Keratinocyte (primary cell): ENCODE measurements around the gene TAPBP. TPM values are rescaled to one million over a fixed set of nuclear protein-coding genes. Genes with fewer than 3 reads are reported as not detected.

Source experiments
- DNase-seq: peaks from one replicate; pipeline ENCODE4 v3.0.0-alpha.2; 2011; ENCODE audit warnings: low read depth, missing footprints, low spot score
- FAIRE-seq: peaks from 2 replicates; lab custom pipeline; 2011; peaks lifted over from hg19 to GRCh38; lab: Jason Lieb, UNC
- H2AFZ ChIP-seq: 2 replicates; pipeline ENCODE4 v1.6.0; 2012; ENCODE audit warnings: low read length, control low read depth, inconsistent platforms; ENCODE audit not compliant: control insufficient read depth
- H3K27ac ChIP-seq: 2 replicates; pipeline ENCODE4 v1.5.1; 2011; ENCODE audit warnings: low read length; ENCODE audit not compliant: control insufficient read depth, insufficient read depth
- H3K27me3 ChIP-seq: 3 replicates; pipeline ENCODE4 v1.6.0; 2011; ENCODE audit warnings: low read length; ENCODE audit not compliant: control insufficient read depth, insufficient read depth; ENCODE audit errors: extremely low read depth
- H3K36me3 ChIP-seq, 2 experiments: 2 replicates in 1 of 2; 3 replicates in 1 of 2; pipeline ENCODE4 v1.5.1; 2011; ENCODE audit warnings: low read length in 2 of 2, mild to moderate bottlenecking in 1 of 2; ENCODE audit not compliant: control insufficient read depth in 2 of 2, insufficient read depth in 2 of 2; ENCODE audit errors: extremely low read depth in 1 of 2
- H3K4me1 ChIP-seq: 3 replicates; pipeline ENCODE4 v1.5.1; 2011; ENCODE audit warnings: low read length; ENCODE audit not compliant: control insufficient read depth, insufficient read depth; ENCODE audit errors: extremely low read depth
- H3K4me2 ChIP-seq: 3 replicates; pipeline ENCODE4 v1.6.0; 2011; ENCODE audit warnings: low read depth, low read length; ENCODE audit not compliant: control insufficient read depth, insufficient read depth; ENCODE audit errors: extremely low read depth
- H3K4me3 ChIP-seq, 3 experiments: fragments of 200-600 bp in 1 of 3; sonication (generic) in 1 of 3; 2 replicates in 2 of 3; 3 replicates in 1 of 3; pipeline ENCODE4 v1.5.1; 2011 to 2016; ENCODE audit warnings: low read length in 3 of 3, mild to moderate bottlenecking in 3 of 3, control low read depth in 2 of 3, inconsistent platforms in 1 of 3, low read depth in 1 of 3, mixed read lengths in 1 of 3, mixed run types in 1 of 3, moderate library complexity in 1 of 3; ENCODE audit not compliant: control insufficient read depth in 2 of 3, insufficient read depth in 2 of 3; ENCODE audit errors: extremely low read depth in 1 of 3
- H3K79me2 ChIP-seq: 2 replicates; pipeline ENCODE4 v1.6.0; 2012; ENCODE audit warnings: low read length; ENCODE audit not compliant: control insufficient read depth, insufficient read depth
- H3K9ac ChIP-seq: 3 replicates; pipeline ENCODE4 v1.6.0; 2011; ENCODE audit warnings: low read length; ENCODE audit not compliant: control insufficient read depth, insufficient read depth; ENCODE audit errors: extremely low read depth
- H3K9me1 ChIP-seq: 3 replicates; pipeline ENCODE4 v1.6.0; 2011; ENCODE audit warnings: low read length; ENCODE audit not compliant: control insufficient read depth, insufficient read depth; ENCODE audit errors: extremely low read depth
- H3K9me3 ChIP-seq: 2 replicates; pipeline ENCODE4 v1.5.1; 2012; ENCODE audit warnings: low read depth, low read length; ENCODE audit not compliant: control insufficient read depth
- H4K20me1 ChIP-seq: 3 replicates; pipeline ENCODE4 v1.6.0; 2011; ENCODE audit warnings: low read length; ENCODE audit not compliant: control insufficient read depth, insufficient read depth; ENCODE audit errors: extremely low read depth
- CTCF ChIP-seq, 3 experiments: IDR thresholded peaks in 1 of 3; conservative IDR thresholded peaks in 1 of 3; optimal IDR thresholded peaks in 1 of 3; 2 replicates in 2 of 3; 3 replicates in 1 of 3; pipeline versions ENCODE3 to v1.5.1; 2011; ENCODE audit warnings: low read length in 3 of 3, mild to moderate bottlenecking in 3 of 3, moderate library complexity in 2 of 3, control low read depth in 1 of 3, inconsistent platforms in 1 of 3; ENCODE audit not compliant: insufficient read depth in 2 of 3; ENCODE audit errors: extremely low read depth in 1 of 3
- EZH2 ChIP-seq: IDR thresholded peaks from one replicate; pipeline ENCODE4 v1.6.1; 2012; ENCODE audit warnings: inconsistent platforms, mild to moderate bottlenecking, low read length, moderate library complexity
- dilution Hi-C: fragments of 300-500 bp; cut with MboI; formaldehyde crosslinking; loops from one replicate; pipeline ENCODE4 v1.7.0; 2020; ENCODE audit warnings: low sequenced_read_pairs; ENCODE audit not compliant: extremely low pct_ligation_motif_present
- polyA plus RNA-seq, 5 experiments: library from polyadenylated mRNA; depleted of rRNA in 3 of 5; stranded (reverse) in 3 of 5; stranded (forward) in 1 of 5; unstranded in 1 of 5; fragments of >200 nt; gene quantifications; 1 replicate in 1 of 5; 2 replicates in 3 of 5; 3 replicates in 1 of 5; pipeline versions ENCODE4 v1.2.1 to v1.2.3, GENCODE V29; 2011 to 2012; ENCODE audit warnings: missing spikeins in 2 of 5, low read depth in 1 of 5, low replicate concordance in 1 of 5

TAPBP gene
- polyA plus RNA-seq, 1 donor (not counting 4 experiments of a cell fraction or from before 2014, with no cell fraction given), result 22.2 TPM

GRCh38 chr6:33314943-33315792 is 1.3 kb upstream of the TAPBP start:
- Histone ChIP-seq H3K4me3 (peak overlapping the region; percentile 69 to 95 (median 95)), H3K4me2 (peak overlapping the region; percentile 76), H3K9me1 (no peaks in the 10 kb centered on the region), H3K27me3 (no peaks in the 10 kb centered on the region), H4K20me1 (no peaks in the 10 kb centered on the region), H3K4me1 (peaks cover 31% of the 10 kb centered on the region), H3K27ac (peak overlapping the region; percentile 96), H3K9ac (peak overlapping the region; percentile 99), H3K36me3 (peaks cover 22% of the 10 kb centered on the region in 2 experiments), H3K79me2 (peaks cover 52% of the 10 kb centered on the region), H2AFZ (peak overlapping the region; percentile 5), H3K9me3 (no peaks in the 10 kb centered on the region)
- dilution Hi-C loops, result no loop called here
- no peak for FAIRE-seq
- TF ChIP-seq EZH2, result no peak
- TF ChIP-seq CTCF (optimal IDR thresholded peaks at IDR 0.05 in 1 of 3, IDR thresholded peaks at IDR 0.05 in 1 of 3, conservative IDR thresholded peaks at IDR 0.05 in 1 of 3; ENCODE audit: extremely low read depth in 1 of 3, insufficient read depth in 2 of 3, low read length in 3 of 3), result no peak
- DNase-seq, result no peak

- dilution Hi-C loops, result no loop called here
- H3K36me3 ChIP-seq, result peaks cover 16 to 17% of the 10 kb centered on the region in 2 experiments
- no peaks in the 10 kb centered on the region for H4K20me1 ChIP-seq
- H3K9ac ChIP-seq, result peak overlapping the region; percentile 99
- H3K27ac ChIP-seq, result peak overlapping the region; percentile 96
- H3K4me3 ChIP-seq, result peak overlapping the region; percentile 69 to 95 (median 95)
- DNase-seq (no peak), FAIRE-seq (no peak)
- peaks cover 51% of the 10 kb centered on the region for H3K79me2 ChIP-seq
- H3K4me1 ChIP-seq, result peaks cover 26% of the 10 kb centered on the region
- H3K9me3 ChIP-seq, result no peaks in the 10 kb centered on the region
- H2AFZ ChIP-seq, result peak overlapping the region; percentile 5
- H3K9me1 ChIP-seq, result no peaks in the 10 kb centered on the region
- H3K27me3 ChIP-seq, result no peaks in the 10 kb centered on the region
- TF ChIP-seq CTCF (optimal IDR thresholded peaks at IDR 0.05 in 1 of 3, IDR thresholded peaks at IDR 0.05 in 1 of 3, conservative IDR thresholded peaks at IDR 0.05 in 1 of 3; ENCODE audit: extremely low read depth in 1 of 3, insufficient read depth in 2 of 3, low read length in 3 of 3) (no peak), EZH2 (no peak)
- H3K4me2 ChIP-seq, result peak overlapping the region; percentile 76
Measured at GRCh38 chr6:33314515-33314942, 651 bp upstream of the TAPBP start.
